ENCODE data around the gene DDX4.

GRCh38 chr5:55817030-55817429 is 79.2 kb downstream of the DDX4 start:
- no peak for TF ChIP-seq CTCF (conservative IDR thresholded peaks at IDR 0.05; ENCODE audit: low read length)
- no peak for TF ChIP-seq EZH2phosphoT487 (IDR thresholded peaks at IDR 0.05; ENCODE audit: borderline replicate concordance, low read depth, low read length)

Data from OCI-LY7 (cell line).